Measurements from ENCODE around the gene CCDC32. TPM values are rescaled to one million over a fixed set of nuclear protein-coding genes. Genes with fewer than 3 reads are reported as not detected.

CCDC32 gene
- total RNA-seq, 2 experiments from 2014 or later, result 20.9 to 21.3 TPM

DNA sequence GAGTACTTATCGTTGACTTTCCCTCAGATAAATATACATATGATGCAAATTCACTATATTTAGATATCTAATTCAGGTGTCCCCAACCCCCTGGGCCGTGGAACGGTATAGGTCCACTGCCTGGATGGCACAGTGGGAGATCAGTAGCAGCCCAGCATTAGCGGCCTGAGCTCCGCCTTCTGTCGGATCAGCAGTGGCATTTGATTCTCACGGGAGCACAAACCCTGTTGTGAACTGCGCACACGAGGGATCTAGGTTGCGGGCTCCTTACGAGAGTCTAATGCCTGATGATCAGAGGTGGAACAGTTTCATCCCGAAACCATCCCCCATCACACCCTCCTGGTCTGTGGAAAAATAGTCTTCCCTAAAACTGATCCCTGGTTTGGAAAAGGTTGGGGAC lies 36.1 kb upstream of the CCDC32 start:
- DNase-seq (no peak), ATAC-seq (ENCODE audit: poor library complexity) (no peak)
- no peaks in the 10 kb centered on the region for H3K4me1 Mint-ChIP-seq (ENCODE audit: low read depth)
- H3K36me3 Mint-ChIP-seq (ENCODE audit: low read depth), result no peaks in the 10 kb centered on the region
- no peak overlapping the region for H3K4me3 Mint-ChIP-seq
- Histone ChIP-seq H3K4me1 (ENCODE audit: insufficient read depth, low read length) (no peaks in the 10 kb centered on the region), H3K27ac (ENCODE audit: low read depth in 1 of 2, low read length in 2 of 2) (no peak overlapping the region), H3K9me3 (ENCODE audit: control insufficient read depth in 1 of 2, insufficient read depth in 1 of 2, low read length in 2 of 2) (no peaks in the 10 kb centered on the region), H3K36me3 (ENCODE audit: insufficient read depth, low read length) (no peaks in the 10 kb centered on the region), H3K27me3 (ENCODE audit: control insufficient read depth in 1 of 2, insufficient read depth in 2 of 2, low read length in 2 of 2) (no peaks in the 10 kb centered on the region), H3K4me3 (ENCODE audit: low read length) (no peak overlapping the region)
- POLR2A ChIA-PET, result no interaction called here
- intact Hi-C loops (cut with DNase I, micrococcal nuclease), result no loop called here
- TF ChIP-seq, protein P1, sequence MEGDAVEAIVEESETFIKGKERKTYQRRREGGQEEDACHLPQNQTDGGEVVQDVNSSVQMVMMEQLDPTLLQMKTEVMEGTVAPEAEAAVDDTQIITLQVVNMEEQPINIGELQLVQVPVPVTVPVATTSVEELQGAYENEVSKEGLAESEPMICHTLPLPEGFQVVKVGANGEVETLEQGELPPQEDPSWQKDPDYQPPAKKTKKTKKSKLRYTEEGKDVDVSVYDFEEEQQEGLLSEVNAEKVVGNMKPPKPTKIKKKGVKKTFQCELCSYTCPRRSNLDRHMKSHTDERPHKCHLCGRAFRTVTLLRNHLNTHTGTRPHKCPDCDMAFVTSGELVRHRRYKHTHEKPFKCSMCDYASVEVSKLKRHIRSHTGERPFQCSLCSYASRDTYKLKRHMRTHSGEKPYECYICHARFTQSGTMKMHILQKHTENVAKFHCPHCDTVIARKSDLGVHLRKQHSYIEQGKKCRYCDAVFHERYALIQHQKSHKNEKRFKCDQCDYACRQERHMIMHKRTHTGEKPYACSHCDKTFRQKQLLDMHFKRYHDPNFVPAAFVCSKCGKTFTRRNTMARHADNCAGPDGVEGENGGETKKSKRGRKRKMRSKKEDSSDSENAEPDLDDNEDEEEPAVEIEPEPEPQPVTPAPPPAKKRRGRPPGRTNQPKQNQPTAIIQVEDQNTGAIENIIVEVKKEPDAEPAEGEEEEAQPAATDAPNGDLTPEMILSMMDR (IDR thresholded peaks at IDR 0.05), result no peak
- H3K27me3 Mint-ChIP-seq, result no peaks in the 10 kb centered on the region
- no peak overlapping the region for H3K27ac Mint-ChIP-seq
- no peaks in the 10 kb centered on the region for H3K9me3 Mint-ChIP-seq
- CTCF ChIA-PET, result no interaction called here

DNA sequence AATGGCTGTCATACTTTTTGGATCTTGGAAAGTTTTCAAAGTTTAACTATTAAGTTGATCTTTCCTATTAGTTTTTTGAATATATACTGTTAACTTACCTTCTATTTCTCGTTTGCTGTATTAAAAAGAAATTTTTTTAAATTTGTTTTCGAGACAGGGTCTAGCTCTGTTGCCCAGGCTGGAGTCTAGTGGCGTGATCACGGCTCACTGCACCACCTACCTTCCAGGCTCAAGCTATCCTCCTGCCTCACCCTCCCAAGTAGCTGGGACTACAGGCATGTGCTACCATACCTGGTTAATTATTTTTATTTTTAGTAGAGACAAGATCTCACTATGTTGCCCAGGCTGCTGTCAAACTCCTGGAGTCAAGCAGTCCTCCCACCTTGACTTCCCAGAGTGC lies 33.8 kb upstream of the CCDC32 start:
- intact Hi-C loops (cut with DNase I, micrococcal nuclease), result loop anchor here in 1 of 2 experiments (5.0 to 10.0 kb wide), 4 partner anchors 79 to 1676 kb away; partner anchors contain the start of genes BAHD1, CHAC1, GANC and TMEM87A
- ChIA-PET POLR2A (no interaction called here), CTCF (no interaction called here)
- Histone ChIP-seq H3K4me1 (ENCODE audit: insufficient read depth, low read length) (peaks cover 7% of the 10 kb centered on the region), H3K27me3 (ENCODE audit: control insufficient read depth in 1 of 2, insufficient read depth in 2 of 2, low read length in 2 of 2) (peaks cover 0 to 5% of the 10 kb centered on the region in 2 experiments), H3K36me3 (ENCODE audit: insufficient read depth, low read length) (no peaks in the 10 kb centered on the region), H3K27ac (ENCODE audit: low read depth in 1 of 2, low read length in 2 of 2) (no peak overlapping the region), H3K9me3 (ENCODE audit: control insufficient read depth in 1 of 2, insufficient read depth in 1 of 2, low read length in 2 of 2) (no peaks in the 10 kb centered on the region), H3K4me3 (ENCODE audit: low read length) (no peak overlapping the region)
- DNase-seq, result no peak
- Mint-ChIP-seq H3K9me3 (no peaks in the 10 kb centered on the region), H3K36me3 (ENCODE audit: low read depth) (peaks cover 5% of the 10 kb centered on the region), H3K4me3 (no peak overlapping the region), H3K4me1 (ENCODE audit: low read depth) (peaks cover 13% of the 10 kb centered on the region), H3K27me3 (peaks cover 14% of the 10 kb centered on the region), H3K27ac (no peak overlapping the region)
- TF ChIP-seq, protein P1 (IDR thresholded peaks at IDR 0.05), result no peak
- no peak for ATAC-seq (ENCODE audit: poor library complexity)

DNA sequence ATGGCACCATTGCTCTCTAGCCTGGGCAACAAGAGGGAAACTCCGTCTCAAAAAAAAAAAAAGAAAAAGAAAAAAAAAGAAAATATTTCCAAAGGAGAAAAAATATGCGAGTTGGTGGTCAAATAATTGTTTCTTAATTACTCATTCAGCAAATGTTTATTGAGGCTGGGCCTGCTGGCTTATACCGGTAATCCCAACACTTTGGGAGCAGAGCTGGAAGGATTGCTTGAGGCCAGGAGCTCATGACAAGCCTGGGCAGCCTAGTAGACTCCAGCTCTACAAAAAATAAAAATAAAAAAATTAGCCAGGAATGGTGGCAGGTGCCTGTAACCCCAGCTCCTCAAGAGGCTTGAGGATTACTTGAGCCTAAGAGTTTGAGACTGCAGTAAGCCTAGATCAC lies 33.3 kb upstream of the CCDC32 start:
- peaks cover 7% of the 10 kb centered on the region for H3K4me1 ChIP-seq (ENCODE audit: insufficient read depth, low read length)
- peaks cover 0 to 5% of the 10 kb centered on the region in 2 experiments for H3K27me3 ChIP-seq (ENCODE audit: control insufficient read depth in 1 of 2, insufficient read depth in 2 of 2, low read length in 2 of 2)
- Mint-ChIP-seq H3K4me1 (ENCODE audit: low read depth) (peaks cover 18% of the 10 kb centered on the region), H3K27ac (no peak overlapping the region), H3K36me3 (ENCODE audit: low read depth) (peaks cover 6% of the 10 kb centered on the region), H3K9me3 (no peaks in the 10 kb centered on the region), H3K4me3 (no peak overlapping the region), H3K27me3 (peaks cover 14% of the 10 kb centered on the region)
- ATAC-seq (ENCODE audit: poor library complexity) (no peak), DNase-seq (no peak)
- H3K9me3 ChIP-seq (ENCODE audit: control insufficient read depth in 1 of 2, insufficient read depth in 1 of 2, low read length in 2 of 2), result no peaks in the 10 kb centered on the region
- H3K36me3 ChIP-seq (ENCODE audit: insufficient read depth, low read length), result no peaks in the 10 kb centered on the region
- H3K27ac ChIP-seq (ENCODE audit: low read depth in 1 of 2, low read length in 2 of 2), result no peak overlapping the region
- TF ChIP-seq, protein P1 (IDR thresholded peaks at IDR 0.05), result no peak
- H3K4me3 ChIP-seq (ENCODE audit: low read length), result no peak overlapping the region
- ChIA-PET POLR2A (no interaction called here), CTCF (no interaction called here)
- intact Hi-C loops (cut with DNase I, micrococcal nuclease), result loop anchor here in 1 of 2 experiments (5.0 to 10.0 kb wide), 4 partner anchors 79 to 1677 kb away; partner anchors contain the start of genes BAHD1, CHAC1, GANC and TMEM87A

Data from CD4-positive, alpha-beta T cell (primary cell).